ENCODE data around the gene SH3BP1. TPM values are rescaled to one million over a fixed set of nuclear protein-coding genes. Genes with fewer than 3 reads are reported as not detected.

SH3BP1 gene
- total and polyA plus RNA-seq, 2 of the 8 experiments (the other 6 are each of a cell fraction or from before 2014, with no cell fraction given) = 23.9 to 40.3 TPM

DNA sequence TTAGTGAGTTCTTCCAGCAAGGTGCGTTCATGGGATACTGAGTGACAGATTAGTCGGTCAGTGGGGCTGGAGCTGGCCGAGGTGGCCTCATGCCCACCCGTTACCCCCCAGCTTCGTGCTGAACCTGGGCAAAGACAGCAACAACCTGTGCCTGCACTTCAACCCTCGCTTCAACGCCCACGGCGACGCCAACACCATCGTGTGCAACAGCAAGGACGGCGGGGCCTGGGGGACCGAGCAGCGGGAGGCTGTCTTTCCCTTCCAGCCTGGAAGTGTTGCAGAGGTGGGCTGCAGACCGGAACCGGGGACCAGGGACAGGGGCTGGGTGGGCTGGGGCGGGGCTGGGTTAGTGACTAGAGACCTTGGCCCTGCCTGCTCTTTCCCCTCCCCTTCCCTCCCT is 38.9 kb downstream of the SH3BP1 start (continued):
- TF ChIP-seq, protein P1, sequence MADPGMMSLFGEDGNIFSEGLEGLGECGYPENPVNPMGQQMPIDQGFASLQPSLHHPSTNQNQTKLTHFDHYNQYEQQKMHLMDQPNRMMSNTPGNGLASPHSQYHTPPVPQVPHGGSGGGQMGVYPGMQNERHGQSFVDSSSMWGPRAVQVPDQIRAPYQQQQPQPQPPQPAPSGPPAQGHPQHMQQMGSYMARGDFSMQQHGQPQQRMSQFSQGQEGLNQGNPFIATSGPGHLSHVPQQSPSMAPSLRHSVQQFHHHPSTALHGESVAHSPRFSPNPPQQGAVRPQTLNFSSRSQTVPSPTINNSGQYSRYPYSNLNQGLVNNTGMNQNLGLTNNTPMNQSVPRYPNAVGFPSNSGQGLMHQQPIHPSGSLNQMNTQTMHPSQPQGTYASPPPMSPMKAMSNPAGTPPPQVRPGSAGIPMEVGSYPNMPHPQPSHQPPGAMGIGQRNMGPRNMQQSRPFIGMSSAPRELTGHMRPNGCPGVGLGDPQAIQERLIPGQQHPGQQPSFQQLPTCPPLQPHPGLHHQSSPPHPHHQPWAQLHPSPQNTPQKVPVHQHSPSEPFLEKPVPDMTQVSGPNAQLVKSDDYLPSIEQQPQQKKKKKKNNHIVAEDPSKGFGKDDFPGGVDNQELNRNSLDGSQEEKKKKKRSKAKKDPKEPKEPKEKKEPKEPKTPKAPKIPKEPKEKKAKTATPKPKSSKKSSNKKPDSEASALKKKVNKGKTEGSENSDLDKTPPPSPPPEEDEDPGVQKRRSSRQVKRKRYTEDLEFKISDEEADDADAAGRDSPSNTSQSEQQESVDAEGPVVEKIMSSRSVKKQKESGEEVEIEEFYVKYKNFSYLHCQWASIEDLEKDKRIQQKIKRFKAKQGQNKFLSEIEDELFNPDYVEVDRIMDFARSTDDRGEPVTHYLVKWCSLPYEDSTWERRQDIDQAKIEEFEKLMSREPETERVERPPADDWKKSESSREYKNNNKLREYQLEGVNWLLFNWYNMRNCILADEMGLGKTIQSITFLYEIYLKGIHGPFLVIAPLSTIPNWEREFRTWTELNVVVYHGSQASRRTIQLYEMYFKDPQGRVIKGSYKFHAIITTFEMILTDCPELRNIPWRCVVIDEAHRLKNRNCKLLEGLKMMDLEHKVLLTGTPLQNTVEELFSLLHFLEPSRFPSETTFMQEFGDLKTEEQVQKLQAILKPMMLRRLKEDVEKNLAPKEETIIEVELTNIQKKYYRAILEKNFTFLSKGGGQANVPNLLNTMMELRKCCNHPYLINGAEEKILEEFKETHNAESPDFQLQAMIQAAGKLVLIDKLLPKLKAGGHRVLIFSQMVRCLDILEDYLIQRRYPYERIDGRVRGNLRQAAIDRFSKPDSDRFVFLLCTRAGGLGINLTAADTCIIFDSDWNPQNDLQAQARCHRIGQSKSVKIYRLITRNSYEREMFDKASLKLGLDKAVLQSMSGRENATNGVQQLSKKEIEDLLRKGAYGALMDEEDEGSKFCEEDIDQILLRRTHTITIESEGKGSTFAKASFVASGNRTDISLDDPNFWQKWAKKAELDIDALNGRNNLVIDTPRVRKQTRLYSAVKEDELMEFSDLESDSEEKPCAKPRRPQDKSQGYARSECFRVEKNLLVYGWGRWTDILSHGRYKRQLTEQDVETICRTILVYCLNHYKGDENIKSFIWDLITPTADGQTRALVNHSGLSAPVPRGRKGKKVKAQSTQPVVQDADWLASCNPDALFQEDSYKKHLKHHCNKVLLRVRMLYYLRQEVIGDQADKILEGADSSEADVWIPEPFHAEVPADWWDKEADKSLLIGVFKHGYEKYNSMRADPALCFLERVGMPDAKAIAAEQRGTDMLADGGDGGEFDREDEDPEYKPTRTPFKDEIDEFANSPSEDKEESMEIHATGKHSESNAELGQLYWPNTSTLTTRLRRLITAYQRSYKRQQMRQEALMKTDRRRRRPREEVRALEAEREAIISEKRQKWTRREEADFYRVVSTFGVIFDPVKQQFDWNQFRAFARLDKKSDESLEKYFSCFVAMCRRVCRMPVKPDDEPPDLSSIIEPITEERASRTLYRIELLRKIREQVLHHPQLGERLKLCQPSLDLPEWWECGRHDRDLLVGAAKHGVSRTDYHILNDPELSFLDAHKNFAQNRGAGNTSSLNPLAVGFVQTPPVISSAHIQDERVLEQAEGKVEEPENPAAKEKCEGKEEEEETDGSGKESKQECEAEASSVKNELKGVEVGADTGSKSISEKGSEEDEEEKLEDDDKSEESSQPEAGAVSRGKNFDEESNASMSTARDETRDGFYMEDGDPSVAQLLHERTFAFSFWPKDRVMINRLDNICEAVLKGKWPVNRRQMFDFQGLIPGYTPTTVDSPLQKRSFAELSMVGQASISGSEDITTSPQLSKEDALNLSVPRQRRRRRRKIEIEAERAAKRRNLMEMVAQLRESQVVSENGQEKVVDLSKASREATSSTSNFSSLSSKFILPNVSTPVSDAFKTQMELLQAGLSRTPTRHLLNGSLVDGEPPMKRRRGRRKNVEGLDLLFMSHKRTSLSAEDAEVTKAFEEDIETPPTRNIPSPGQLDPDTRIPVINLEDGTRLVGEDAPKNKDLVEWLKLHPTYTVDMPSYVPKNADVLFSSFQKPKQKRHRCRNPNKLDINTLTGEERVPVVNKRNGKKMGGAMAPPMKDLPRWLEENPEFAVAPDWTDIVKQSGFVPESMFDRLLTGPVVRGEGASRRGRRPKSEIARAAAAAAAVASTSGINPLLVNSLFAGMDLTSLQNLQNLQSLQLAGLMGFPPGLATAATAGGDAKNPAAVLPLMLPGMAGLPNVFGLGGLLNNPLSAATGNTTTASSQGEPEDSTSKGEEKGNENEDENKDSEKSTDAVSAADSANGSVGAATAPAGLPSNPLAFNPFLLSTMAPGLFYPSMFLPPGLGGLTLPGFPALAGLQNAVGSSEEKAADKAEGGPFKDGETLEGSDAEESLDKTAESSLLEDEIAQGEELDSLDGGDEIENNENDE (IDR thresholded peaks at IDR 0.05; ENCODE audit: insufficient replicate concordance, low read length) = no peak
- TF ChIP-seq HDAC2 (IDR thresholded peaks at IDR 0.05; ENCODE audit: borderline replicate concordance in 1 of 2, low read depth in 2 of 2, low read length in 2 of 2) (no peak), EP300 (IDR thresholded peaks at IDR 0.05; ENCODE audit: borderline replicate concordance in 1 of 2, low read depth in 2 of 2, low read length in 2 of 2) (no peak), CHD2 (IDR thresholded peaks at IDR 0.05; ENCODE audit: low read length) (no peak), SP2 (IDR thresholded peaks at IDR 0.05; ENCODE audit: low read length) (no peak), EZH2 (IDR thresholded peaks at IDR 0.05; ENCODE audit: low read depth, low read length, severe bottlenecking) (no peak), CBX8 (IDR thresholded peaks at IDR 0.05; ENCODE audit: borderline replicate concordance, low read depth, low read length) (no peak), BCL11A (IDR thresholded peaks at IDR 0.05; ENCODE audit: low read depth in 2 of 2, low read length in 2 of 2) (no peak), GABPA (IDR thresholded peaks at IDR 0.05; ENCODE audit: borderline replicate concordance, insufficient read depth, low read length) (no peak)
- TF ChIP-seq, protein P2, sequence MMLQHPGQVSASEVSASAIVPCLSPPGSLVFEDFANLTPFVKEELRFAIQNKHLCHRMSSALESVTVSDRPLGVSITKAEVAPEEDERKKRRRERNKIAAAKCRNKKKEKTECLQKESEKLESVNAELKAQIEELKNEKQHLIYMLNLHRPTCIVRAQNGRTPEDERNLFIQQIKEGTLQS (IDR thresholded peaks at IDR 0.05; ENCODE audit: insufficient read depth, low read depth, low read length) = no peak

All from H1 (cell line).